HepG2 (cell line): ENCODE measurements around the gene MEP1B. TPM values are rescaled to one million over a fixed set of nuclear protein-coding genes. Genes with fewer than 3 reads are reported as not detected.

Source experiments
- ARID5B ChIP-seq: IDR thresholded peaks from 2 replicates; pipeline ENCODE4 v1.4.0; 2020; ENCODE audit warnings: mild to moderate bottlenecking, missing genetic modification reagents
- ATF7 ChIP-seq, 2 experiments: fragments of 450-650 bp in 1 of 2; sonication (generic) in 1 of 2; formaldehyde crosslinking in 1 of 2; IDR thresholded peaks; 2 replicates each; pipeline versions ENCODE4 v1.4.0 to v1.6.1; 2016 to 2020; ENCODE audit warnings: antibody characterized with exemption in 1 of 2, mild to moderate bottlenecking in 1 of 2, missing genetic modification reagents in 1 of 2
- DR1 ChIP-seq: sonication (generic); formaldehyde crosslinking; IDR thresholded peaks from 2 replicates; pipeline ENCODE4 v1.8.0; 2021; ENCODE audit warnings: mild to moderate bottlenecking, missing genetic modification reagents, inconsistent platforms
- ERF ChIP-seq: IDR thresholded peaks from 2 replicates; pipeline ENCODE4 v1.6.1; 2018; ENCODE audit warnings: missing biosample characterization, missing genetic modification reagents
- ETV6 ChIP-seq: sonication (generic); formaldehyde crosslinking; conservative IDR thresholded peaks from 2 replicates; pipeline ENCODE4 v1.4.0; 2020; ENCODE audit warnings: missing genetic modification reagents
- GABPB1 ChIP-seq: IDR thresholded peaks from 2 replicates; pipeline ENCODE4 v1.6.1; 2016; ENCODE audit warnings: mild to moderate bottlenecking, missing genetic modification reagents, moderate library complexity, missing compliant biosample characterization
- HCFC1 ChIP-seq: fragments of 150-350 bp; IDR thresholded peaks from 2 replicates; pipeline ENCODE4 v1.6.1; 2014; ENCODE audit warnings: low read depth, low read length
- IRF1 ChIP-seq: sonication (generic); formaldehyde crosslinking; IDR thresholded peaks from 2 replicates; pipeline ENCODE4 v1.4.0; 2020; ENCODE audit warnings: low read depth, mild to moderate bottlenecking, missing genetic modification reagents
- KDM5A ChIP-seq: fragments of 200-600 bp; sonication (generic); IDR thresholded peaks from 2 replicates; pipeline ENCODE4 v1.7.0; 2018; ENCODE audit warnings: antibody characterized with exemption, mild to moderate bottlenecking, low read length, borderline replicate concordance
- NFYB ChIP-seq: sonication (generic); formaldehyde crosslinking; IDR thresholded peaks from 2 replicates; pipeline ENCODE4 v1.4.0; 2020; ENCODE audit warnings: missing genetic modification reagents
- PRDM4 ChIP-seq: sonication (generic); formaldehyde crosslinking; IDR thresholded peaks from 2 replicates; pipeline ENCODE4 v1.9.0; 2021; ENCODE audit warnings: missing genetic modification reagents, borderline replicate concordance
- RARG ChIP-seq: sonication (generic); formaldehyde crosslinking; IDR thresholded peaks from 2 replicates; pipeline ENCODE4 v1.4.0; 2020; ENCODE audit warnings: low read depth, mild to moderate bottlenecking, missing genetic modification reagents
- SIN3A ChIP-seq: IDR thresholded peaks from 2 replicates; pipeline ENCODE4 v1.6.1; 2011; ENCODE audit warnings: low read depth, mild to moderate bottlenecking, control low read depth, low read length, borderline replicate concordance
- ZNF512B ChIP-seq: sonication (generic); formaldehyde crosslinking; IDR thresholded peaks from 2 replicates; pipeline ENCODE4 v1.5.1; 2020; ENCODE audit warnings: missing genetic modification reagents, mild to moderate bottlenecking, borderline replicate concordance
- ZUFSP ChIP-seq: sonication (generic); formaldehyde crosslinking; IDR thresholded peaks from 2 replicates; pipeline ENCODE4 v1.9.0; 2021; ENCODE audit warnings: missing genetic modification reagents, mild to moderate bottlenecking, borderline replicate concordance
- polyA plus RNA-seq, 8 experiments: library from polyadenylated mRNA; depleted of rRNA in 3 of 8; stranded (reverse) in 7 of 8; unstranded in 1 of 8; fragments of >200 nt; fragmentation: Illumina TruSeq in 4 of 8; extraction: Trizol in 4 of 8; gene quantifications; 2 replicates each; pipeline versions ENCODE4 v1.2.1 to v1.2.3, GENCODE V29; 2011 to 2016; ENCODE audit warnings: low read depth in 4 of 8, missing spikeins in 1 of 8, mixed read lengths in 1 of 8; ENCODE audit not compliant: insufficient read depth in 1 of 8
- total RNA-seq, 5 experiments: library from RNA; depleted of rRNA; stranded (reverse); fragments of >200 nt; fragmentation: Illumina TruSeq; extraction: Trizol; gene quantifications; 2 replicates each; pipeline ENCODE4 v1.2.3, GENCODE V29; 2016; ENCODE audit warnings: low read depth in 1 of 5

MEP1B gene
- total and polyA plus RNA-seq, 2 of the 13 experiments (the other 11 are each of a cell fraction or from before 2014, with no cell fraction given): not detected

- no peak for TF ChIP-seq HCFC1
- TF ChIP-seq NFYB (CRISPR knock-in tag): no peak
- no peak for TF ChIP-seq DR1 (CRISPR knock-in tag)
- TF ChIP-seq SIN3A: no peak
- no peak for TF ChIP-seq ATF7 (IDR thresholded peaks at IDR 0.05)
- TF ChIP-seq ATF7 (CRISPR knock-in tag; IDR thresholded peaks at IDR 0.05): no peak
- TF ChIP-seq RARG: no peak
- TF ChIP-seq ETV6 (CRISPR knock-in tag): no peak
- TF ChIP-seq ZNF512B: peak; percentile 87; the same call in 1 of the 2 replicates
- TF ChIP-seq ARID5B: peak; percentile 37; the same call in 1 of the 2 replicates
- TF ChIP-seq PRDM4 (CRISPR knock-in tag): no peak
- TF ChIP-seq ERF (CRISPR knock-in tag): peak; percentile 27; the same call in 1 of the 2 replicates
- no peak for TF ChIP-seq GABPB1
- no peak for TF ChIP-seq ZUFSP
- TF ChIP-seq KDM5A: no peak
- no peak for TF ChIP-seq IRF1 (CRISPR knock-in tag)
Observed at GRCh38 chr18:32158108-32158624, 31.7 kb upstream of the MEP1B start (continued).
